ENCODE measurements around the gene GIT1. TPM values are rescaled to one million over a fixed set of nuclear protein-coding genes. Genes with fewer than 3 reads are reported as not detected.

Gene GIT1
- total and polyA plus RNA-seq, 2 donors (not counting 3 experiments of a cell fraction or from before 2014, with no cell fraction given): 75.5 to 92.5 TPM

- no TSS peak for BruUV-seq (replicated peaks)
- H3K9me1 ChIP-seq (replicated peaks; ENCODE audit: control insufficient read depth, extremely low read depth, insufficient read depth, low read length): no peaks in the 10 kb centered on the region
- H3K9me3 ChIP-seq (replicated peaks; ENCODE audit: control insufficient read depth, insufficient read depth, low read length): no peaks in the 10 kb centered on the region
- intact Hi-C loops (cut with micrococcal nuclease): no loop called here
- no peak overlapping the region for H3K9ac ChIP-seq (replicated peaks; ENCODE audit: extremely low read depth, insufficient read depth, low read length)
- FAIRE-seq (no peak), DNase-seq (ENCODE audit: low read depth, low spot score) (no peak)
- TF ChIP-seq, protein P1, sequence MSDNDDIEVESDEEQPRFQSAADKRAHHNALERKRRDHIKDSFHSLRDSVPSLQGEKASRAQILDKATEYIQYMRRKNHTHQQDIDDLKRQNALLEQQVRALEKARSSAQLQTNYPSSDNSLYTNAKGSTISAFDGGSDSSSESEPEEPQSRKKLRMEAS (IDR thresholded peaks at IDR 0.05; ENCODE audit: insufficient read depth, insufficient read length): no peak
- TF ChIP-seq CTCF (IDR thresholded peaks at IDR 0.05; ENCODE audit: extremely low read depth in 1 of 2, insufficient read depth in 1 of 2, low read depth in 1 of 2, low read length in 2 of 2): no peak
- TF ChIP-seq POLR2A (IDR thresholded peaks at IDR 0.05; ENCODE audit: low read depth, low read length): no peak
- no peak for TF ChIP-seq JUN (IDR thresholded peaks at IDR 0.05; ENCODE audit: borderline replicate concordance, insufficient read depth, insufficient read length, low read depth)
- no peak for TF ChIP-seq MYC (IDR thresholded peaks at IDR 0.05; ENCODE audit: low read depth, low read length)
- TF ChIP-seq GATA2 (IDR thresholded peaks at IDR 0.05; ENCODE audit: insufficient read depth, insufficient read length, low read depth, low read length): no peak
- TF ChIP-seq POLR2AphosphoS5 (IDR thresholded peaks at IDR 0.05; ENCODE audit: insufficient read depth, low read depth, low read length): no peak
- TF ChIP-seq EZH2 (IDR thresholded peaks at IDR 0.05; ENCODE audit: borderline replicate concordance, low read depth, low read length, severe bottlenecking): no peak
- no peak for TF ChIP-seq FOS (IDR thresholded peaks at IDR 0.05; ENCODE audit: borderline replicate concordance, insufficient read depth, low read length)
- H2AFZ ChIP-seq (ENCODE audit: low read depth, low read length): no peak overlapping the region
- dilution Hi-C loops (cut with MboI; ENCODE audit: extremely low pct_ligation_motif_present, low sequenced_read_pairs): no loop called here
- CTCF ChIA-PET: interaction anchor here (5.1 kb wide), 1 partner anchor 12 kb away, joined by 37 read pairs; no protein-coding TSS in a partner anchor
- no peak overlapping the region for H3K4me3 ChIP-seq (replicated peaks in 1 of 3; ENCODE audit: insufficient read depth in 1 of 3, low read depth in 1 of 3, low read length in 3 of 3)
- H3K27me3 ChIP-seq (ENCODE audit: control insufficient read depth in 2 of 2, insufficient read depth in 2 of 2, low read length in 2 of 2): no peaks in the 10 kb centered on the region
- POLR2A ChIA-PET: no interaction called here
- H3K4me1 ChIP-seq (ENCODE audit: control insufficient read depth, extremely low read depth, insufficient read depth, low read length): no peaks in the 10 kb centered on the region
- H3K79me2 ChIP-seq (ENCODE audit: control insufficient read depth, insufficient read depth, low read length): peaks cover 3% of the 10 kb centered on the region
- H3K36me3 ChIP-seq (ENCODE audit: control insufficient read depth in 2 of 2, extremely low read depth in 1 of 2, insufficient read depth in 2 of 2, low read length in 2 of 2): peaks cover 13 to 34% of the 10 kb centered on the region in 2 experiments
- no peaks in the 10 kb centered on the region for H4K20me1 ChIP-seq (replicated peaks; ENCODE audit: control insufficient read depth, extremely low read depth, insufficient read depth, low read length)
- no peak overlapping the region for H3K27ac ChIP-seq (ENCODE audit: insufficient read depth, low read depth, low read length)
- H3K4me2 ChIP-seq (ENCODE audit: insufficient read depth, low read length): no peak overlapping the region
Measured at GRCh38 chr17:29629839-29630238, 40.4 kb upstream of the GIT1 start.
